ENCODE measurements around the gene EFHC1.

DNA sequence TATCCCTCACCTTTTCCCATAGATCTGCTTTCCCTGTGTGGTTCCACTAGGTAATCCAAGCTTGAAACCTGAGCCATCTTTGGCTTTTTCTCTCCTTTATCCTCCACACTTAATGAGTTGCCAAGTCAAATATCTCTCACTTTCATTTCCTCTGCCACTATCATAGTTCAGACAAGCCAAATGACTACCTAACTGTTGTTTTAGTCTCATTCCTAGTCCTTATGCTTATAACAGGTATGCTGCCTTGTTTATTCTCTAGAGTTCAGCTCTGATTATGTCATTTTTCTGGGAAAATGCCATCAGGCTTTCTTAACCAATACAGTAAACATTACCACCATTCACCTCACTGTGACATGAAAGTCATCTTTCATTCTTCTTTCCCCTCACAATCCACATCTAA is 6.5 kb downstream of the EFHC1 start:
- TF ChIP-seq, protein P1, sequence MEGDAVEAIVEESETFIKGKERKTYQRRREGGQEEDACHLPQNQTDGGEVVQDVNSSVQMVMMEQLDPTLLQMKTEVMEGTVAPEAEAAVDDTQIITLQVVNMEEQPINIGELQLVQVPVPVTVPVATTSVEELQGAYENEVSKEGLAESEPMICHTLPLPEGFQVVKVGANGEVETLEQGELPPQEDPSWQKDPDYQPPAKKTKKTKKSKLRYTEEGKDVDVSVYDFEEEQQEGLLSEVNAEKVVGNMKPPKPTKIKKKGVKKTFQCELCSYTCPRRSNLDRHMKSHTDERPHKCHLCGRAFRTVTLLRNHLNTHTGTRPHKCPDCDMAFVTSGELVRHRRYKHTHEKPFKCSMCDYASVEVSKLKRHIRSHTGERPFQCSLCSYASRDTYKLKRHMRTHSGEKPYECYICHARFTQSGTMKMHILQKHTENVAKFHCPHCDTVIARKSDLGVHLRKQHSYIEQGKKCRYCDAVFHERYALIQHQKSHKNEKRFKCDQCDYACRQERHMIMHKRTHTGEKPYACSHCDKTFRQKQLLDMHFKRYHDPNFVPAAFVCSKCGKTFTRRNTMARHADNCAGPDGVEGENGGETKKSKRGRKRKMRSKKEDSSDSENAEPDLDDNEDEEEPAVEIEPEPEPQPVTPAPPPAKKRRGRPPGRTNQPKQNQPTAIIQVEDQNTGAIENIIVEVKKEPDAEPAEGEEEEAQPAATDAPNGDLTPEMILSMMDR (IDR thresholded peaks at IDR 0.05): no peak
- TF ChIP-seq POLR2A (IDR thresholded peaks at IDR 0.05): no peak
